Upper lobe of left lung (tissue), 6 donors: Measurements from ENCODE around the gene IDH3B. TPM values are rescaled to one million over a fixed set of nuclear protein-coding genes. Genes with fewer than 3 reads are reported as not detected.

Experiments
- ATAC-seq, 2 donors: fragments of 200-7000 bp; cut with Tn5 transposase; one replicate each; pipeline ENCODE4 v1.9.1; 2022; ENCODE audit warnings: mild to moderate bottlenecking in 2 of 2, moderate library complexity in 2 of 2; ENCODE audit not compliant: low FRiP score in 2 of 2
- DNase-seq, 2 donors: peaks; one replicate each; pipeline ENCODE4 v3.0.0-alpha.2; 2019 to 2020
- H3K27ac ChIP-seq, 4 donors: fragments of 200-600 bp; sonication (generic); one replicate each; pipeline ENCODE4 v1.5.1; 2016 to 2019
- H3K27me3 ChIP-seq, 4 donors: fragments of 200-600 bp; sonication (generic); one replicate each; pipeline ENCODE4 v1.5.1; 2017 to 2019
- H3K36me3 ChIP-seq, 4 donors: fragments of 200-600 bp; sonication (generic); one replicate each; pipeline ENCODE4 v1.5.1; 2016 to 2019
- H3K4me1 ChIP-seq, 4 donors: fragments of 200-600 bp; sonication (generic); one replicate each; pipeline ENCODE4 v1.5.1; 2018 to 2019
- H3K4me3 ChIP-seq, 4 donors: fragments of 200-600 bp; sonication (generic); one replicate each; pipeline ENCODE4 v1.5.1; 2017 to 2019; ENCODE audit warnings: mild to moderate bottlenecking in 2 of 4, moderate library complexity in 1 of 4
- H3K9me3 ChIP-seq, 4 donors: fragments of 200-600 bp; sonication (generic); one replicate each; pipeline ENCODE4 v1.5.1; 2018 to 2019
- CTCF ChIP-seq, 6 experiments: fragments of 450-650 bp in 4 of 6; fragments of 200-600 bp in 2 of 6; sonication (generic) in 2 of 6; IDR thresholded peaks; one replicate each; pipeline ENCODE4 v1.5.1; 2016 to 2019; ENCODE audit warnings: antibody characterized with exemption in 6 of 6
- EP300 ChIP-seq, 4 donors: sonication (generic); formaldehyde crosslinking; IDR thresholded peaks; one replicate each; pipeline ENCODE4 v1.5.1; 2017; ENCODE audit warnings: antibody characterized with exemption in 4 of 4, control low read depth in 2 of 4
- POLR2A ChIP-seq, 4 donors: fragments of 450-650 bp; IDR thresholded peaks; one replicate each; pipeline ENCODE4 v1.5.1; 2016 to 2017; ENCODE audit warnings: antibody characterized with exemption in 4 of 4, mild to moderate bottlenecking in 2 of 4
- POLR2AphosphoS5 ChIP-seq, 2 donors: sonication (generic); formaldehyde crosslinking; IDR thresholded peaks; one replicate each; pipeline ENCODE4 v1.5.1; 2017; ENCODE audit warnings: antibody characterized with exemption in 2 of 2
- WGBS, 2 donors: methylation state at CpG; one replicate each; pipeline ENCODE4 v1.1.5; 2017 to 2018; 5-methylcytosine and 5-hydroxymethylcytosine counted together
- total RNA-seq, 6 donors: library from RNA; depleted of rRNA in 4 of 6; stranded (reverse); fragments of >200 nt in 4 of 6; gene quantifications; one replicate each; pipeline versions ENCODE4 v1.1.0 to v1.2.1, GENCODE V29; 2016 to 2021
- donor health status: DM: no; HTN: no; CAD: no; lungs with moderate emphysema.
- donor health status: DM: no; HTN: yes; CAD: no; lungs with severe emphysema.

Gene IDH3B
- total RNA-seq, 6 donors from 2014 or later: 64.7 to 108 (median 75.0) TPM

DNA sequence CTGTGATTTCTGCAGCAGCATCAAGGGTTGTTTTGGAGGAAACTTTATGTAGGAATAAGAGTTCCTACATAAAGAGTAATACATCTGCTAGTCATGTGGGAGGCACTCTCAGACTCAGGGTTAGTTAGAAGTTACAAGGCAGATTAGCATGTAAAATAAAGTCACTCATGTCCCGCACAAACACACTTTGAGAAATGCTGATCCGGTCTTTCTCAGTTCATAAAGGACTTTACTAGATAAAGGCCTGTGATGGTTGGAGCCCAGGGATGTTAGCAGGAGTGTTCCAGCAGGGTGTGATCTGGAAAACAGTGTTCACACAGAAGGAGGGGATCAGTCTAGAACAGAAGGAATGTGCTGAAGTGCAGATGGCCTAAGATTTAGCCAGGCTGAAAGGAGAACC, 44.7 kb downstream of the IDH3B start:
- TF ChIP-seq POLR2AphosphoS5 (IDR thresholded peaks at IDR 0.05) (no peak), EP300 (IDR thresholded peaks at IDR 0.05) (no peak), POLR2A (IDR thresholded peaks at IDR 0.05) (no peak), CTCF (IDR thresholded peaks at IDR 0.05) (no peak)
- ATAC-seq: no peak
- H3K36me3 ChIP-seq: no peaks in the 10 kb centered on the region

GRCh38 chr20:2618815-2619214, 45.2 kb downstream of the IDH3B start:
- no peaks in the 10 kb centered on the region for H3K4me1 ChIP-seq
- ATAC-seq (no peak), DNase-seq (no peak)
- no peaks in the 10 kb centered on the region for H3K9me3 ChIP-seq
- WGBS, 2 donors: 80 to 83% methylated on average over 6 of the region's 6 CpGs
- no peak for TF ChIP-seq POLR2A (IDR thresholded peaks at IDR 0.05)
- TF ChIP-seq CTCF (IDR thresholded peaks at IDR 0.05): no peak
- no peak for TF ChIP-seq EP300 (IDR thresholded peaks at IDR 0.05)
- no peak for TF ChIP-seq POLR2AphosphoS5 (IDR thresholded peaks at IDR 0.05)
- H3K27ac ChIP-seq: no peak overlapping the region
- H3K36me3 ChIP-seq: no peaks in the 10 kb centered on the region
- H3K4me3 ChIP-seq: no peak overlapping the region
- H3K27me3 ChIP-seq: no peaks in the 10 kb centered on the region

More for the DNA sequence above, 44.7 kb downstream of the IDH3B start:
- H3K27ac ChIP-seq: no peak overlapping the region
- no peaks in the 10 kb centered on the region for H3K27me3 ChIP-seq
- no peaks in the 10 kb centered on the region for H3K9me3 ChIP-seq
- H3K4me1 ChIP-seq: no peaks in the 10 kb centered on the region
- 62 to 71% methylated on average over 2 of the region's 2 CpGs for WGBS, 2 donors
- no peak for DNase-seq
- H3K4me3 ChIP-seq: no peak overlapping the region

DNA sequence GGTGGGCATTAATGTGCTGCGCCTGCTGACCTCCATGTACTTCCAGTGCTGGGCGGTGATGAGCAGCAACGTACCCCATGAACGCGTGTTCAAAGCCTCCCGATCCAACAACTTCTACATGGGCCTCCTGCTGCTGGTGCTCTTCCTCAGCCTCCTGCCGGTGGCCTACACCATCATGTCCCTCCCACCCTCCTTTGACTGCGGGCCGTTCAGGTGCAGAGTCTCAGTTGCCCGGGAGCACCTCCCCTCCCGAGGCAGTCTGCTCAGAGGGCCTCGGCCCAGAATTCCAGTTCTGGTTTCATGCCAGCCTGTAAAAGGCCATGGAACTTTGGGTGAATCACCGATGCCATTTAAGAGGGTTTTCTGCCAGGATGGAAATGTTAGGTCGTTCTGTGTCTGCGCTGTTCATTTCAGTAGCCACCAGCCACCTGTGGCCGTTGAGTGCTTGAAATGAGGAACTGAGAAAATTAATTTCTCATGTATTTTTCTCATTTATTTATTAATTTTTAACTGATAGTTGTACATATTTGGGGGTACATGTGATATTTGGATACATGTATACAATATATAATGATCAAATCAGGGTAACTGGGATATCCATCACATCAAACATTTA, 46.8 kb downstream of the IDH3B start:
- DNase-seq: no peak
- Histone ChIP-seq H3K27me3 (no peaks in the 10 kb centered on the region), H3K27ac (no peak overlapping the region), H3K9me3 (no peaks in the 10 kb centered on the region), H3K36me3 (no peaks in the 10 kb centered on the region), H3K4me1 (no peaks in the 10 kb centered on the region), H3K4me3 (no peak overlapping the region)
- 83 to 90% methylated on average over 16 of the region's 16 CpGs for WGBS, 2 donors
- ATAC-seq: no peak
- TF ChIP-seq EP300 (IDR thresholded peaks at IDR 0.05) (no peak), CTCF (IDR thresholded peaks at IDR 0.05) (no peak), POLR2AphosphoS5 (IDR thresholded peaks at IDR 0.05) (no peak)

- no peak for ATAC-seq
- TF ChIP-seq EP300 (IDR thresholded peaks at IDR 0.05) (no peak), POLR2A (IDR thresholded peaks at IDR 0.05) (no peak), CTCF (IDR thresholded peaks at IDR 0.05) (no peak), POLR2AphosphoS5 (IDR thresholded peaks at IDR 0.05) (no peak)
- no peak for DNase-seq
- no peaks in the 10 kb centered on the region for H3K36me3 ChIP-seq
- no peaks in the 10 kb centered on the region for H3K4me1 ChIP-seq
- no peak overlapping the region for H3K27ac ChIP-seq
- no peak overlapping the region for H3K4me3 ChIP-seq
- no peaks in the 10 kb centered on the region for H3K9me3 ChIP-seq
- 77 to 78% methylated on average over 9 of the region's 9 CpGs for WGBS, 2 donors
- no peaks in the 10 kb centered on the region for H3K27me3 ChIP-seq
These were observed 47.4 kb downstream of the IDH3B start for GRCh38 chr20:2616634-2617033.

GRCh38 chr20:2612073-2612472, 51.9 kb downstream of the IDH3B start:
- TF ChIP-seq CTCF (IDR thresholded peaks at IDR 0.05) (no peak), POLR2AphosphoS5 (IDR thresholded peaks at IDR 0.05) (no peak), POLR2A (IDR thresholded peaks at IDR 0.05) (no peak), EP300 (IDR thresholded peaks at IDR 0.05) (no peak)
- H3K27me3 ChIP-seq: no peaks in the 10 kb centered on the region
- no peaks in the 10 kb centered on the region for H3K36me3 ChIP-seq
- H3K4me1 ChIP-seq: no peaks in the 10 kb centered on the region
- H3K4me3 ChIP-seq: no peak overlapping the region
- peaks cover 0 to 7% (median 3%) of the 10 kb centered on the region in 4 donors for H3K9me3 ChIP-seq
- ATAC-seq (no peak), DNase-seq (peak in 1 of 2 donors; percentile 7)
- 87 to 95% methylated on average over 3 of the region's 3 CpGs for WGBS, 2 donors
- H3K27ac ChIP-seq: no peak overlapping the region
